GM10266 (cell line): ENCODE data around the gene UBL3.

Source experiments
- DNase-seq: peaks from one replicate; pipeline ENCODE4 v3.0.0; 2012; ENCODE audit errors: extremely low spot score
- TF ChIP-seq, protein P1 (sequence below): IDR thresholded peaks from 2 replicates; pipeline ENCODE4 v1.5.1; 2012; ENCODE audit warnings: mild to moderate bottlenecking, low read depth; ENCODE audit not compliant: control insufficient read depth, insufficient read depth; ENCODE audit errors: missing control alignments

Gene UBL3, protein sequence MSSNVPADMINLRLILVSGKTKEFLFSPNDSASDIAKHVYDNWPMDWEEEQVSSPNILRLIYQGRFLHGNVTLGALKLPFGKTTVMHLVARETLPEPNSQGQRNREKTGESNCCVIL

DNA sequence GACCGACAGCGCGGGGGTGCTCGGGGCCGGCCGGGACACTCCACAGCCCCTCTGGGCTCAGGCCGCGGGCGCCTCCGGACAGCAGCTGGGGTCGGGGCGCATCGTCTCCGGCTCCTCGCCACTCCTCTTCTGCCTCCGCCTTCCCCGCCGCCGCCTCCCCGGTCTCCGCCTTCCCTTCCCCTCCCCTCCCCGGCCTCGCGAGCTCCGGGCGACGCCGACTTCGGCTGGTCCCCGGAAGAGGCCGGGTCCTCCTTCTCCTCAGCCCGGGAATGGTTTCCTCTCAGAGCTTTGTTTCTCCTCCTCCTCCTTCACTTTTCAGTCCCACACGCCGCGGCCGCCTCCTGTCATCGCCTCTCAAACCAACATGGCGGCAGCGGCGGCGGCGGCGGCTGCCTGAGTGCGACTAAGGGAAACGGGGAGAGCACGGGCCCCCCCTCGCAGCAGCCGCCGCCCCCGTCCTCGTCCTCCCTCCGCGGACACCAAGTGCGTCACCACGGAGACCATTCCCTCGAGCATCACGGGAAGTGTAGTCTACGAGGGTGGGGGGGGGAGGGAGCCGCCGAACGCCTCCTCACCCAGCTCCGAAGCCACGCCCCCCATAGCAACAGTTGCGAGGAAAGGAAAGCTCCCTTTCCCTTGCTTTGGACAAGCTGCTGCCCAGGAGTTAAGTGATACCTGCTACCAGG lies at the start of gene UBL3:
UBL3 (minus strand) TSS at position 405 of the 686 bp plus-strand sequence. CDS start 1,079 bp downstream, outside the sequence.
- TF ChIP-seq, protein P1, sequence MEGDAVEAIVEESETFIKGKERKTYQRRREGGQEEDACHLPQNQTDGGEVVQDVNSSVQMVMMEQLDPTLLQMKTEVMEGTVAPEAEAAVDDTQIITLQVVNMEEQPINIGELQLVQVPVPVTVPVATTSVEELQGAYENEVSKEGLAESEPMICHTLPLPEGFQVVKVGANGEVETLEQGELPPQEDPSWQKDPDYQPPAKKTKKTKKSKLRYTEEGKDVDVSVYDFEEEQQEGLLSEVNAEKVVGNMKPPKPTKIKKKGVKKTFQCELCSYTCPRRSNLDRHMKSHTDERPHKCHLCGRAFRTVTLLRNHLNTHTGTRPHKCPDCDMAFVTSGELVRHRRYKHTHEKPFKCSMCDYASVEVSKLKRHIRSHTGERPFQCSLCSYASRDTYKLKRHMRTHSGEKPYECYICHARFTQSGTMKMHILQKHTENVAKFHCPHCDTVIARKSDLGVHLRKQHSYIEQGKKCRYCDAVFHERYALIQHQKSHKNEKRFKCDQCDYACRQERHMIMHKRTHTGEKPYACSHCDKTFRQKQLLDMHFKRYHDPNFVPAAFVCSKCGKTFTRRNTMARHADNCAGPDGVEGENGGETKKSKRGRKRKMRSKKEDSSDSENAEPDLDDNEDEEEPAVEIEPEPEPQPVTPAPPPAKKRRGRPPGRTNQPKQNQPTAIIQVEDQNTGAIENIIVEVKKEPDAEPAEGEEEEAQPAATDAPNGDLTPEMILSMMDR: no peak
- DNase-seq: peak; percentile 95

DNA sequence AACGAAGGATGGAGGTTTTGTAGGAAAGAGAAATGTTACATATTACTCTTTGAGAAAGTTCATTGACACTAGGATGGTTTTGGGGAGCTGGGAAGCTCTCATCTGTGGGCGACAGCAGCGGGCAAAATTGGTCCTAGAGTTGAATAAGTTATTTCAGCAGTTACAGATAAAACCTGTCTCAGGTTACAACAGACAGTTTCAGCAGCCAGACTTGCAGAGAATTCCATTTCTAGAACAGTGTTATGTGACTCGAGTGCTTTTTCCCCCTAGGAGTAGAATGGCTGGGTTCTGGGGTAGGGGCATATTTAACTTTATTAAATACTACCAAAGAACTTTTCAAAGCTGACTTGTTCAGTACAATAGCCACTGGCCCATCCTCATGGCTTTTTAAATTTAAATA lies 46.7 kb upstream of the UBL3 start:
- no peak for DNase-seq

DNA sequence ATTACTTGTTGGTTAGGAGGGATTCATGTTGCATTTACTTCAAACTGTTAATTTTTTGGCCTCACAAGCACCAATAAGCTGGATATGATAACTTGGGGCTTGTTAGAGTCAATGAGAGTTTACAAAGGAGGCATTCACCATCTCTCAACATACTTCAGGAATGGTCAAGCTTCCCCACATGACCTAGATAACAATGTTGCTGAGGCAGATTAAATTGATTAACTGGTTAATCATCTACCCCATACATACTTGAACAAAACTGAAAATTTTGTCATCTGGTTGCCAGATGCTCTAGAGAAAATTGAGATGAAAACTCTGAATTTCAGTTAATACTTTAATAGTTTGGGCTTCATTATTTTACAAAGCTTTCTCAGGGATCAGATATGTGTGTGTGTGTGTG lies 43.0 kb upstream of the UBL3 start:
- no peak for DNase-seq
- TF ChIP-seq, protein P1: no peak

More for the DNA sequence above, 46.7 kb upstream of the UBL3 start:
- TF ChIP-seq, protein P1: no peak

DNA sequence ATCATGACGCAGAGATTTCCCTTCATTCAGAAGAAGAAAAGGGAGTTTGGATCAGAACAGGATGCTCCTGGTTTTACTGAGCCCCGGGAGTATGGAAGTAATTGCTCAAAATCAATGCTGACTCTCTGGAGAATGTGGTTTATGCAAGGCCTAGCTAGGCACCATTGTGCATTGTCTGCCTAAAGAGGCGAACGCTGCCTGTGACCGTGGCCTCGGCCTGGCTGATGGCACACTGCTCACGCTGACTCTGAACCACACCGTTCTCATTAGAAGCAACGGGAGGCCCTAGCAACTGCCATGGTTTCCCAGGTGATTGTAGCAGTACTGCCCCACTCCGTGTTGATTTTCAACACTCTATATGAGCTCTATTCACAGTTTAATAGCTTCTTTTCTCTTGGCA lies 41.7 kb upstream of the UBL3 start:
- DNase-seq: no peak

DNA sequence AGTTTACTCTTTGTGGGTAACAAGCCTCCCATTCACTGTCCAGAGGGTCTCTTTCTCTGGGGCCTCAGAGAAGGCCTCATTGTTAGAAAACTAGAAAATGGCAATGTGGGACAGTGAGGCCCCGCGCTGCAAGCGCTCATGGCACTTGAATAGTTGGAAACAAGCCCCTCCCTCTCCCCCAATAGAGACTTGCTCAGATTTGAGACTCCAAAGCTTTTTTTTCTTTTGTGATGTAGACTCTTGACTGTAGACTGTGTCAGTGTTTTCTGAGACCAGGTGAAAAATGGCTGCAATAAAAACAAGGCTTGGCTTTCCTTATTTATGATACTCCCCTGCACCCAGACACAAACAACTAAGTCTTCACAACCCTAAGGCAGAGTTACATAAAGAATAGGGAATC lies 38.7 kb upstream of the UBL3 start:
- TF ChIP-seq, protein P1: no peak
- no peak for DNase-seq

More for the DNA sequence above, 41.7 kb upstream of the UBL3 start:
- TF ChIP-seq, protein P1: no peak

DNA sequence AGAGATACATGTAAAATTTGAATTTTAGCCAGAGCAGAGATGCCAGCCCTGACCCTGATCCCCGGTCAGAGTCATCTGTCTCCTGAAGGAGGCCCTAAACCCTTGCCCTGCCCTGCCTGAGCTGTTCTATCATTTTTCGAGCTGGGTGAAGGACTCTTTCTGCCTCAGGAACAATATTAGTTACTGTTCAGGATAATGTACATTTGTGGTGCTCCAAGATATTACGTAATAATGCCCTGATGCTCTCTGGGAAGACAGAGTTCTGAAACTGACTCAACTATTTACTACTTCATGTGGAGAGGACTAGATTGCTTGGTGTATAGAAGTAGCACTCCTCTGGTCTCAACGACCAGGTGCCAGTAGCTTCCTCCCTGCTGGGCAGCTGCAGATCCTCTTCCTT lies 37.9 kb upstream of the UBL3 start:
- TF ChIP-seq, protein P1: no peak
- DNase-seq: no peak

DNA sequence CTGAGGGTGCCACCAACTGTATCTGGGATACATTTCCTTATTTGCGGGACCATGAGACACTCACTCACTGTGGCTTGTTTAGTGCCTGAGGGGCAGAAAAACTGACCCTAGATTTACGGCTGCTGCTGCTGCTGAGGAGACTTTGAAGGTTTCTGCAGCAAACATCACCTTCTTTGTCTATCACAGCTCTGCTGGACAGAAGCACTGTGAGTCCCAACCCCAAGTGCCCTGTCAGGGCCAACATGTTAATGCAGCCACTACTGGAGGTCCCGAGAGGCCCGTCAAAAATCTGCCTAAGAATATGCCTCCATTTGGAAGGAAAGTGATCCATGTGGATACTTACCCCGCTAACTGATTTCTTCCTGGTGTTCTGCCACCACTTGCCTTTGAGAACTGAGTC lies 37.3 kb upstream of the UBL3 start:
- TF ChIP-seq, protein P1: no peak
- DNase-seq: no peak
